ENCODE data around the gene CA14.

GRCh38 chr1:150280138-150280707, 22.6 kb downstream of the CA14 start:
- TF ChIP-seq CTCF (IDR thresholded peaks at IDR 0.05), result no peak
- no peak for TF ChIP-seq POLR2AphosphoS5 (IDR thresholded peaks at IDR 0.05)

Measured in upper lobe of left lung (tissue), 4 donors.